ENCODE data around the gene METTL25B. TPM values are rescaled to one million over a fixed set of nuclear protein-coding genes. Genes with fewer than 3 reads are reported as not detected.
A peak's percentile ranks its signal among the peaks of the same experiment; 100 is the strongest.

Gene METTL25B
- total RNA-seq, 4 donors from 2014 or later, result 9.7 to 44.9 (median 17.6) TPM

DNA sequence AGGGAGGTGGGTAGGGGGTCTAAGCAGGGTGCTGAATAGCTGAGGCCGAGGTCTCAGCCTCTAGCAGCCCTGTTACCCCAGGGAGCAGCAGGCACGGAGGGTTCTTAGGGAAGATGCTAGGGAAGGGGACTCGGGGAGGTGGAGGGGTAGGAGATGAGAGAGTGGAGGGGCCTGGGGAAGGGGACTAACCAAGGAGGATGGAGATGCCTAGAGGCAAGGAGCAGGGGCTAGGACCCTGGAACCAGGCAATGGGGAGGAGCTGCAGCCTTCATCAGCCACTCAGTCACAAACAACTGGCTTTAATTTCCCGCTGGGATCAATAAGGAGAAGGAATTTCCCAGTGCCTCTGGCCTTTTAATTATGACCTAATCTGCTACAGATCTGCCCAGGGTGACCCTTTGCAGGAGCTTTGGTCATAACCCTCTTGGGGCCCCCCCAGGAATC, 20.0 kb upstream of the METTL25B start:
- no peak overlapping the region for H3K4me3 ChIP-seq
- H3K36me3 ChIP-seq, result no peaks in the 10 kb centered on the region
- WGBS, 2 donors, result 46 to 50% methylated on average over 3 to 4 of the region's 4 CpGs
- intact Hi-C loops (cut with DNase I), result no loop called here
- H3K27me3 ChIP-seq, result peaks cover 0 to 24% (median 0%) of the 10 kb centered on the region in 4 donors
- no peak for TF ChIP-seq POLR2A (IDR thresholded peaks at IDR 0.05)
- TF ChIP-seq, protein P1, sequence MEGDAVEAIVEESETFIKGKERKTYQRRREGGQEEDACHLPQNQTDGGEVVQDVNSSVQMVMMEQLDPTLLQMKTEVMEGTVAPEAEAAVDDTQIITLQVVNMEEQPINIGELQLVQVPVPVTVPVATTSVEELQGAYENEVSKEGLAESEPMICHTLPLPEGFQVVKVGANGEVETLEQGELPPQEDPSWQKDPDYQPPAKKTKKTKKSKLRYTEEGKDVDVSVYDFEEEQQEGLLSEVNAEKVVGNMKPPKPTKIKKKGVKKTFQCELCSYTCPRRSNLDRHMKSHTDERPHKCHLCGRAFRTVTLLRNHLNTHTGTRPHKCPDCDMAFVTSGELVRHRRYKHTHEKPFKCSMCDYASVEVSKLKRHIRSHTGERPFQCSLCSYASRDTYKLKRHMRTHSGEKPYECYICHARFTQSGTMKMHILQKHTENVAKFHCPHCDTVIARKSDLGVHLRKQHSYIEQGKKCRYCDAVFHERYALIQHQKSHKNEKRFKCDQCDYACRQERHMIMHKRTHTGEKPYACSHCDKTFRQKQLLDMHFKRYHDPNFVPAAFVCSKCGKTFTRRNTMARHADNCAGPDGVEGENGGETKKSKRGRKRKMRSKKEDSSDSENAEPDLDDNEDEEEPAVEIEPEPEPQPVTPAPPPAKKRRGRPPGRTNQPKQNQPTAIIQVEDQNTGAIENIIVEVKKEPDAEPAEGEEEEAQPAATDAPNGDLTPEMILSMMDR (IDR thresholded peaks at IDR 0.05), result no peak
- H3K9me3 ChIP-seq, result no peaks in the 10 kb centered on the region
- H3K4me1 ChIP-seq, result peaks cover 87 to 100% (median 88%) of the 10 kb centered on the region in 3 donors
- H3K27ac ChIP-seq, result peak overlapping the region; percentile 21 to 84 (median 79)
- DNase-seq, result no peak

DNA sequence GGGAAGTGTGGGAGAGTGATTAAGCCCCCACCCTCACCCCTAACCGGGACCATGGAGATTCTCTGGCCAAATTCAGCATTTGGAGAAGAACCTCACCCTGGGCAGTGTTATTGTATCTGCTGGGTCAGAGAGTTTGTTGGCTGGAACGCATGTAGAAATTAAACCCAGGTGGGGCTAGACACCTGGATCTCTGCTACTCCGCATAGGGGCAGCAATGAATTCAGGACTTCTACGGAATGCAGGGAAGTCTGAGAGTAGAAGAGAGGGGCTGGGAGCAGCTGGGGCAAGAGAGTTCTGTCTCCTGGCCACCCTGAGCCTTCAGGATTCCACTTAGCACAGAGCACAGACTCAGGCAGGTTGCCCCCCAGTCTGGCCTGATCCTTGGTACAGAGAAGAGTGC, 19.2 kb upstream of the METTL25B start:
- H3K4me3 ChIP-seq, result no peak overlapping the region
- H3K9me3 ChIP-seq, result no peaks in the 10 kb centered on the region
- peaks cover 0 to 16% (median 0%) of the 10 kb centered on the region in 4 donors for H3K27me3 ChIP-seq
- peak overlapping the region; percentile 5 to 84 (median 79) for H3K27ac ChIP-seq
- no peak for TF ChIP-seq POLR2A (IDR thresholded peaks at IDR 0.05)
- TF ChIP-seq, protein P1 (IDR thresholded peaks at IDR 0.05), result no peak
- no peak for DNase-seq
- intact Hi-C loops (cut with DNase I), result no loop called here
- WGBS, 2 donors, result 33 to 49% methylated on average over 4 of the region's 4 CpGs
- no peaks in the 10 kb centered on the region for H3K36me3 ChIP-seq
- H3K4me1 ChIP-seq, result peaks cover 79 to 93% (median 88%) of the 10 kb centered on the region in 3 donors

DNA sequence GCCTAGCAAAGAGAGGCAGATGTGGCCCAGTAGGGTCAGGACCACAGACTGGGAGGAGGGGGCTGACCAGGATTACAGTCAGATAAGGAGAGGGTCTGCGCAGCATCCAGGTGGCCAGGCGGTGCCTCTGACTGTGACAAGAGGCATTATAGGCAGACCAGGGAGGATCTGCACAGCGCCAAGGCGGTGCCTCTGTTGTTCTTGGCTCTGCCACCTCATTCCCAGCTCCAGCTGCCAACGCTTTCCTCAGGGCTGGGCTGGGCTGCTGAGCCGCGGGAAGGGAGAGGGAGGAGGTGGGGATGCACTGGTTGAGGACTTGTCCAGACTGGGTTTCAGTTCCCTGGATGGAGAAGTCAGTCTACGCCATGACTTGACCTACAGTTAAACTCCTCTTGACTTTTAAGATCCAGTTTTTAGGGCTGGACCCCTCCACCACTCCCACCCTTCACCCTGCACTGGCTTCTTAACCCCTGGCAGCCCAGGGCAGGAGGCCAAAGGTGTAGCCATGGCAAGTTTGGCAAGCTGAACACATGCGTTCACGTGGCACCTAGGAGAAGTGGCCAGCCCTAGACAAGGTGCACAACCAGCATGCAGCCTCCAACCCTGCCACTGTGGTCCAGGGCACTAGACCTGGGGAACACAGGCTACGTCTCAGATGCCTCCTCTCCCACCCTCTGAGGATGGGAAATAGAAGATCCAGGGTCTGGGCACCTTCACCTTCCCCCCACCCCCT, 18.3 kb upstream of the METTL25B start:
- TF ChIP-seq, protein P1 (IDR thresholded peaks at IDR 0.05), result peak in 1 of 6 experiments; percentile 16
- TF ChIP-seq POLR2A (IDR thresholded peaks at IDR 0.05), result no peak
- peaks cover 0 to 7% (median 0%) of the 10 kb centered on the region in 4 donors for H3K27me3 ChIP-seq
- intact Hi-C loops (cut with DNase I), result no loop called here
- no peak for DNase-seq
- no peaks in the 10 kb centered on the region for H3K9me3 ChIP-seq
- H3K36me3 ChIP-seq, result no peaks in the 10 kb centered on the region
- peaks cover 75 to 84% (median 79%) of the 10 kb centered on the region in 3 donors for H3K4me1 ChIP-seq
- H3K27ac ChIP-seq, result peak overlapping the region; percentile 22 to 84 (median 69)
- WGBS, 2 donors, result 31 to 54% methylated on average over 5 to 9 of the region's 11 CpGs
- H3K4me3 ChIP-seq, result no peak overlapping the region

DNA sequence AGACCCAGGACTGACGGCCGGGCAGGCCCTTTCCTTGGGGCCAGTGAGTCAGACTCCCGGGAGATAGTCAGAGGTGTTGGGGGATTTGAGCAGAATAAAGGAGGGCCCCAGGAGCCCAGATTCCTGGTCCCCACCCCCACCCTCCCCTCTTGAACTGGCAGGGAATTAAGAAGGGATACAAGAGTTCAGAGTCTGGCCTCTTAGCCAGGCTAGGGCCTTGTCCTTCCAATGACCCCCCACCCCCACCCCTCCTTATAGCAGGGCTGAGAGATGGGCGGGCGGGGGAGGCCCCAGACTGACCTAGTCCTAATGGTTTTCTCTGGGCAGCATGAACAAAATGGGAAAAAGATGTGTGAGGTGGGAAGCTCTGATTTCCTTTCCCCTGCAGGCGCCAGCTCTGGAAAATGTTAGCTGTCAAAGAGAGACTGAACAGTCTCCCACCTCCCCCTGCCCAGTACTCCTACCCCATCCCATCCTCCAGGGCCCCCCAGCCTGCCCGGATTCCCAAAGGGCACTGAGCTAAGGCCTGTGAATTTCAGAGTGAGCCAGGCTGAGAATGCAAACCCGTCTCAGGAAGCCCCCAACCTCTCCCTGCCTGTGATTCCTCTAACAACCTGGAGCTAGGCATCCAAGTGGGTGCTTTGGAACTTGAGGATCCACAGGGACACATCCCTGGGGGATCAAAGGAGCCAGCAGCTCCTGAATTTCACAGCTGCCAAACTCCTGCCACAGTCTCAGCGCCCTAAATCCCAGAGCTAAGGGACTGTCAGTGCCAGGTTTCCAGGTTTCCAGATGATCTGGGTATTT, 17.1 kb upstream of the METTL25B start:
- WGBS, 2 donors, result 86 to 100% methylated on average over 1 to 4 of the region's 9 CpGs
- DNase-seq, result no peak
- H3K9me3 ChIP-seq, result no peaks in the 10 kb centered on the region
- no peak overlapping the region for H3K4me3 ChIP-seq
- H3K27me3 ChIP-seq, result no peaks in the 10 kb centered on the region
- H3K4me1 ChIP-seq, result peaks cover 62 to 76% (median 66%) of the 10 kb centered on the region in 3 donors
- intact Hi-C loops (cut with DNase I), result no loop called here
- no peaks in the 10 kb centered on the region for H3K36me3 ChIP-seq
- peak overlapping the region in 3 of 4 donors; percentile 62 to 84 (median 76) for H3K27ac ChIP-seq
- TF ChIP-seq, protein P1 (IDR thresholded peaks at IDR 0.05), result no peak
- TF ChIP-seq POLR2A (IDR thresholded peaks at IDR 0.05), result no peak

DNA sequence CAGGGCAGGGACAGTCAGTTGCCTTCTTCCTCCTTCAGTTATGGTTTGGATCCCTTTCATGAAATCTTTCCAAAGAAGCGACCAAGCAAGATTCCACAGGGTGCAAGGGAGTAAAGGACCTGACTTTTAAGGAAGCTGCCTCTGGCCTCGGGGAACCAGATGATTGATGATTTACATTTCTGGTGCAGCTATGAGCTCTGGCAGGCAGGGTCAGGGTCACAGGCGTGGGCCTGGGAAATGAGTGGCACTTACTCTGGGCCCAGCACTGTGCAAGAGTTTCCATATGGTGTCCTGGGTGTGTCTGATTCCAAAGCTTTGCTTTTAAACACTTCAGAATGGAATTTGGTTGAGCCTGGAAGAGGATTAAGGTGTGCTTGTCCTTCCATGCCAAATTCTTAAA, 15.6 kb upstream of the METTL25B start:
- peak overlapping the region; percentile 38 to 76 (median 68) for H3K27ac ChIP-seq
- intact Hi-C loops (cut with DNase I), result no loop called here

More for the DNA sequence above, 15.6 kb upstream of the METTL25B start:
- WGBS, 2 donors, result 16 to 50% methylated on average over 1 to 3 of the region's 3 CpGs
- Histone ChIP-seq H3K4me1 (peaks cover 48 to 63% (median 54%) of the 10 kb centered on the region in 3 donors), H3K27me3 (no peaks in the 10 kb centered on the region), H3K9me3 (no peaks in the 10 kb centered on the region), H3K36me3 (no peaks in the 10 kb centered on the region), H3K4me3 (no peak overlapping the region)
- no peak for TF ChIP-seq POLR2A (IDR thresholded peaks at IDR 0.05)
- TF ChIP-seq, protein P1 (IDR thresholded peaks at IDR 0.05), result no peak
- DNase-seq, result no peak
